ENCODE results near the gene PF4V1.
A peak's percentile ranks its signal among the peaks of the same experiment; 100 is the strongest.

The PF4V1 gene

DNA sequence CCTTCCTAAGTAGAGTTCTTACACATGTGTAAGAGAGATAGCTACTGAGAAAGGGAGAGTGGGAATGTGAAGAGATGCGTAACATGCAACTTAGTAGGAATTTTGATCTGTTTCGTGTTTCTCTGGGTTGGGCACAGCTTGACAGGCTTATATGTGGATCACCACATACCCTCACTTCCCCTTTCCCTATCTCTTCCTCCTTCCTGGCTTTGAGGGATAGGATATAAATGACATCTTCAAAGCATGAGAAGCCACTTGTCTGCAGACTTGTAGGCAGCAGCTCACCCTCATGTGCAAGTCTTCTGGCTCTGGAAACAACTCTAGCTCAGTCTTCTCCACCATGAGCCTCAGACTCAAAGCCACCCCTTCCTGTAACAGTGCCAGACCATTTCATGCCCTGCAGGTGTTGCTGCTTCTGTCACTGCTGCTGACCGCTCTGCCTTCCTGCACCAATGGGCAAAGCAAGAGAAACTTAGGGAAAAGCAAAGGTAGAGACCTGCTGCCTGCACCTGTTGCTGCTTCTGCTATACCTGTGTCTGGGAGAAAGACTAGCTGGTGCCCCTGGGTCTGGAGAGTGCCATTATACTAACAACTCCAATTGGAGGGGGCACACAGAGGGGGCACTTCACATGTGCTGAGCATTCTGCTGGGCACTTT is 5.4 kb upstream of the PF4V1 start:
- no peak for FAIRE-seq

DNA sequence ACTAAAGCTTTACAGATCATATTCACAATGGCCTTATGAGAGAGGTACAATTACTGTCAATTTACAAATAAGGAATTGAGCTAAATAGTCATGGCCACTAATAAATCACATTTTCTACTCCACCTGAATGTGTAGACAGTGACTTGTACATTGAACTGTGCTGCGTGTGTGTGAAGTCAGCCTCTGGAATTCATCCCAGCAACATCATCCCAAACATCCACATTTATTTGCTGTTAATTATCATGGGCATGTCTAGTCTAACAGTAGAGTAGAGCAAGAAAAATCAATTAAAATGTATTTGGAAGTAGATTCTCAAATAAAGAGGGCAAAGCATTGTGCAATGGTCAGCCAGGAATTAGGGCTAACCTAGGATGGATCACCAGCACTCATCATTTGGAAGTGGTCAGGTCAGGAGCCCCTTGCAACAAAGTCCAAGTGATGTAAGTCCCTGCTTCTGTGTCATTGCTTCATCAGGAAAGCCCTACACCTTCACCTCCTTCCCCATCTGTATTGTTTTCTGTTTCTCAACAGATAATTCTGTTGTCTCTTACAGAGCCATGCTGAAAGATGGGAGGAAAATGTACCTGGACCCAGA is 4.8 kb upstream of the PF4V1 start:
- FAIRE-seq = no peak

DNA sequence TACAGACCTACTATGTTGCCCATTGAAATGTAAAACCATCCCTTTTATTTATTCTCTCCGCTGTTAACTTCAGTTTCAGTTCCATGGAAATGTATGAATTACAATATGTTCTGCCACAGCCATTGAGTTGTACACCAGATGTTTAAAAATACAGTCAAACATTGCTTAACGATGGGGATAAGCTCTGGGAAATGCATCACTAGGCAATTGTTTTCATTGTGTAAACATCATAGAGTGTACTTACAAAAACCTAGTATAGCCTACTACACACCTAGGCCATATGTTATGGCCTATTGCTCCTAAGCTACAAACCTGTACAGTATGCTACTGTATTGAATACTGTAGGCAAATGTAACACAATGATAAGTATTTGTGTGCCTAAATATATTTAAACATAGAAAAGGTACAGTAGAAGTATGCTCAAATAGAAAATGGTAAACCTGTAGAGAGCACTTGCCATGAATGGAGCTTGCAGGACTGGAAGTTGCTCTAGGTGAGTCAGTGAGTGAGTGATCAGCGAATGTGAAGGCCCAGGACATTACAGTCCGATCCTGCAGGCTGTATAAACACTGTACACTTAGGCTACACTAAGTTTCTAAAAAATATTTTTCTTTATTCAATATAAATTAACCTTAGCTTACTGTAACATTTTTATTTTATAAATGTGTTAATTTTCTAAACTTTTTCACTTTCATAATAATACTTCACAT is 2.7 kb upstream of the PF4V1 start:
- FAIRE-seq = no peak

DNA sequence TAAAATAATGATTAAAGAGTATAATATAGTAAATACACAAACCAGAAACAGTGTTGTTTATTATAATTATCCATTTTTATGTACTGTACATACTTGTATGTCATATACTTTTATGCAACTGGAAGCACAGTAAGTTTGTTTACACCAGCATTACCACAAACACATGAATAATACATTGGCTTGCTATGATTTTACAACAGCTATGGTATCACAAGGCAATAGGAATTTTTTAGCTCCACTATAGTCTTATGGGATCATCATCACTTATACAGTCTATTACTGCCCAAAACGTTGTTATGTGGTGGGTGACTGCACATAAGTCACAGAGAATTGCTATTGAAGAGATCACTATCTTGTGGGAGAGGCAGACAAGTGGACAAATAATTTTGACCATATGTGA is 1.8 kb upstream of the PF4V1 start:
- no peak for FAIRE-seq

DNA sequence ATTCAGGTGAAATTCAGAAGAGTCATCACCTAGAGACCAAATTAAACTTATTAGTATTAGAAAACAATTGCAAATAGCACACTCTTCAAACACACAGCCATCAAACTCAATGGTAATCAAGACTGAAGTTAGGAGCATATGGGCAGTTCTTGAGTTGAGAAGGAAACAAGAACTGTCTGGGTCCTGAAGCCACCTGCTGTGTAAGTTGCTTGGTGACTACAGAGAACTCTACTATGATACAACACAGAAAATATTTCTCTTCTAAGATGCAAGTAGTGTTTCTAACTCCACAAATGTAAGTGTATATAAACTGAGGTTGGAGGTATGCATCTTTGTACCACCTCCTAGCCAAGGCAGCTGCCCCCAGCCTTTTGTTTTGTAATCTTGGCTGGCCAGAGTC is 325 bp upstream of the PF4V1 start:
- no peak for FAIRE-seq

DNA sequence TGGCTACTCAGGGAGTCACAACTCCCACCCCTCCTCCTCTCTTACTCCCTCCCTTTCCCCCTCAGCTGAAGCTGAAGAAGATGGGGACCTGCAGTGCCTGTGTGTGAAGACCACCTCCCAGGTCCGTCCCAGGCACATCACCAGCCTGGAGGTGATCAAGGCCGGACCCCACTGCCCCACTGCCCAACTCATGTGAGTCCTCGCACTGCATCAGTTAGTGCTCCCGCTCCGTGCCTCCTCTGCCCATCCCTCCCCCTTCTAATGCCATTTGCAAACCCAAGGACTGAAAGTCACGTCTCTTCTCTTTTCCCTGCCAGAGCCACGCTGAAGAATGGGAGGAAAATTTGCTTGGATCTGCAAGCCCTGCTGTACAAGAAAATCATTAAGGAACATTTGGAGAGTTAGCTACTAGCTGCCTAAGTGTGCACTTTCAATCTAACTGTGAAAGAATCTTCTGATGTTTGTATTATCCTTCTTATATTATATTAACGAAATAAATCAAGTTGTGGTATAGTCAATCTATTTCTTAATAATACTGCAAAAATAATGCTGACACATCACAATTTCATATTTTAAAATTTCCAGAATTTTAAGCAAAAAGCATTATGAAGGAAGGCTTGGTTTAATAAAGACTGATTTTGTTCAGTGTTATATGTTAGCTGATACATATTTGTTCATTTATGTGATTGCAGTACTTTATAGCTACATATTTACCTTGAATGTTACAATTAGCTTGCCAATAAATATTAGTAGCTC is 800 bp downstream of the PF4V1 start:
- FAIRE-seq = no peak

DNA sequence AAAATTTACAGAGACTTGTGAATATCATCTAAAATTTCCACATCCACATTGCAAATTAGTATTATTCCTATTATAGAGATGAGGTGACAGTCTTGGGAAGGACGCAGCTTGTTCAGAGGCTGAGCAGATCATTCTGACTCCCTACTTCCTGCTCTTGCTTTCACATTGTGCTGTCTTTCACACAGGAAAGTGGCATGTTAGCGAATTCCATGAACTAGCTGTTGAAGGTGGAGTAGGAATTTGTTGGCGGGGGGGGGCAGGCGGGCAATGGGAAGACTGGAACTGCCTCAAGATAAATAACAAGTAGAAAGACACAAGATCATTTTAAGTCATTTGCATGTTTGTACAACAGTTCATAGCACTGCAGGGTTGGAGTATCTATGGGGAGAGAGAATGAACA is 2.3 kb downstream of the PF4V1 start:
- no peak for FAIRE-seq

DNA sequence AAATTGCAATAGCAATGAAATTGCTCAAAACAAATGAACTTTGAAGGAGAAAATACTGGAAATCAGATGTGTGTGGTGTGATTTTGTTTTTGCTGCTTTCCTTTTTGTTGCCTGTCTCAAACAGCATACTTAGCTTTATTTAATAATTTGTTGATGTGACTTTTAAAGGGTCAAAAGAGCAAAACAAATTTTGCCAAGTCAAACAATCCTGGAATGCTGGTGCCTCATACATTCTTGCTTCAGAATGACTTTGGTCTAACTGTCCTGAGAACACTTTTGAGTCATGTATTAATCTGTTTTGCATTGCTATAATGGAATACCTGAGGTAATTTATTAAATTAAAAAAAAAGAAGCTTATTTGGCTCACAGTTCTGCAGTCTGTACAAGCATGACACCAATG is 3.4 kb downstream of the PF4V1 start:
- peak; percentile 4 for FAIRE-seq

DNA sequence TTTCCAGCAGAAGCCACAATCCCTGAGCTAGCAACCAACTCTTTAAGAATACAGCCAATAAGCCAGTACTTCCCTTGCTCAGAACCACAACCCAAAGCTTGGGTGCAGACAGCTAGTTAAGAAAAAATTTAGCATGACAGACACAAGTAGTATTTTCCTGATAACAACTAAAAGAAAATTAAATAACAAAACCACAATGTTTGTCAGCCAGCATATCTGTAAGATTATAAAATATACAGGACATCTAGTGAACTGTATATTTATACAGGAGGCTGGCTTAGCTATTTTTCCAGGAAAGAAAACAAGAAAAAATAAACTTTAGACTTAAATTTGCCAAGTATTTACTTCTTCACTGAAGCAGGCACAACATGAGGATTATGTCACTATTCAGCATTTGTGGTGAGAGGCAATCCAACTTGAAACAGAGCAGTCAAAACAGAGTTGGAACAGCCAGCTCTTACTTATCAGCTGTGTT is 6.6 kb downstream of the PF4V1 start:
- no peak for FAIRE-seq

DNA sequence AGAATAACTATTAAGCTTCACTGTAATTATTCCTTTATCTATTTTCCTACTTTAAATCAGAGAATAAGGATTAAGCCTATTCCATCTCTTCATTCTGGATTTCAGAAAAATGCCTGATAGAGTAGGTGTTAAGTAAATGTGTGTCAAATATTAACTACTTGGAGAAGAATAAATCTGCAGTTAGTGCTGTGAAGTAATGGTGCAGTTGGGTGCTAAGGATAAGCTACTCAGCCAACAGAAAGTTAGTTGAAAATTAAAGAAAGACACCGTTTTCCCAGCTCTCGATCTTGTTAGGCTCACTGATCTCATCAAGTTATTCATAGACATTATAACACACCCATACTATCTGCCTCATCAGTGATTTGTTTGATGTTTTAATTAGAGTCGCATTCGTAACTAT is 7.1 kb downstream of the PF4V1 start:
- FAIRE-seq = no peak

DNA sequence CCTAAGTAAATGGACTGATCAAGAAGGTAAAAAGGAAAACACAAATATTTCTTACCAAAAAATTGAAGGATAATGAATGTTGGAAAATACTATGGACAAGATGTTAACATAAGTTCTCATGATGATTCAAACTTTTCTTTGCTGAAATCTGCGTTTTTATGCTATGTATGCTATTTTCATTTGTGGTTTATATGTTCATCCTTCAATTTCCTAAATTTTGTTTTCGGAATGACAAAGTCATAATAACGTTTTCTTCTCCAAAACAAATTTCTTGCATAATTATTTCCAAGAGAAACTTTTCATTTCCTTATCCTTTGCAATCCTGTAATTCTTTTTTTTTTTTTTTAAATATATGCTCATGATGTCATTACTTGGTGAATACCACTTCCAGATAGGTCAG is 7.8 kb downstream of the PF4V1 start:
- FAIRE-seq = no peak

DNA sequence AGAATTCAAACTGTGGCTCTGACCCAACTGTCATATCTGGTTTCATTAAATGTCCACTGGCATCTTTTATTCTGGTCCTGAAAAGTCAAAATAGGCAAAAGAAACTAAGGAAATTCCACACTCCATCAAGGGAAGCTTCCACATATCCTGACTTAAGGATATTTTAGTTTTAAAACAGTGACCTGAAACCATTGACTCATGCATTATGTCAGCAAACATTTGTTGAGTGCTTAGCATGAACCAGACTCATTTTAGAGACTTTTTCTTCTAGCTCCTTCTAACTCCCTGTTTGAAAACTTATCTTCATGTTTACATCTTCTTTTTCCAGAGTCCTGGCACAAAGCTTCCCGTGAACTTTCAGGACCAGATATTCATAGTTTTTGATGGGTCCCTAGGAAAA is 9.2 kb downstream of the PF4V1 start:
- no peak for FAIRE-seq

DNA sequence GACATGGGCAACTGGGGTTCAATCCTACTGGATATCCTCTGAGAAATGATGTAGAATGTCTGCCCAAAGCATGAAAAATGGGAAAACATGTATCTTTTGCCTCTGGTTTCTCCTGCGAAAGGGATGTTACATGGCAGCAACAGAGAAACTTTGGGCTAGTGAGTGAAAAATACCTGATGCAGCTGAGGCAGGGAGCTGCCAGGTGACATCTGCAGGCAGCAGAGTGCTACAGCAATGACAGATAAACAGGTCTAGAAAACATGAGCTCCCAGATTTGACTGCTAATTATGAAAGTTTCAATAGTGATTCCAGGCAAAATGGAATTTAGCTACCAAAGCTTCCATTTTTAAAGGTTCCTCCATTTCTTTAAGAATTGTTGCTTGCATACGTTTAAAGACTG is 11.3 kb downstream of the PF4V1 start:
- FAIRE-seq = no peak

DNA sequence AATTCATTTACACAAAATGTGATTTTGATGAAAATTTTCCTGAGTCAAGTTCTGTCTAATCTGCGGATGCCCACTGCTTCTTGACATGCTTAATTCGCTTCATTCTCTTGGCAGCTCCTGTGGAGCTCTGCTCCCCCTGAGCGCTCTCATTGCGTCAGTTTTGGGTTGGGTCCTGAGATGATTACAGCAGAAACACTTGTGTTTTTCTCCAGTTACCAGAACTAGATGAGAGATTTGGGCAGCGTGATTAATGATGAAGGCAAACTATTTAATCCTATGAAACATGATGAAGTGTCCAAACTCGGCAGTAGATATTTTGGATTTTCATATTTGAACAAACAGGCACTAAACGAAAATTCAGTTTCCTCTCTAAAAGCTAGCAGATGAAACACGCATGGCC is 11.9 kb downstream of the PF4V1 start:
- no peak for FAIRE-seq

DNA sequence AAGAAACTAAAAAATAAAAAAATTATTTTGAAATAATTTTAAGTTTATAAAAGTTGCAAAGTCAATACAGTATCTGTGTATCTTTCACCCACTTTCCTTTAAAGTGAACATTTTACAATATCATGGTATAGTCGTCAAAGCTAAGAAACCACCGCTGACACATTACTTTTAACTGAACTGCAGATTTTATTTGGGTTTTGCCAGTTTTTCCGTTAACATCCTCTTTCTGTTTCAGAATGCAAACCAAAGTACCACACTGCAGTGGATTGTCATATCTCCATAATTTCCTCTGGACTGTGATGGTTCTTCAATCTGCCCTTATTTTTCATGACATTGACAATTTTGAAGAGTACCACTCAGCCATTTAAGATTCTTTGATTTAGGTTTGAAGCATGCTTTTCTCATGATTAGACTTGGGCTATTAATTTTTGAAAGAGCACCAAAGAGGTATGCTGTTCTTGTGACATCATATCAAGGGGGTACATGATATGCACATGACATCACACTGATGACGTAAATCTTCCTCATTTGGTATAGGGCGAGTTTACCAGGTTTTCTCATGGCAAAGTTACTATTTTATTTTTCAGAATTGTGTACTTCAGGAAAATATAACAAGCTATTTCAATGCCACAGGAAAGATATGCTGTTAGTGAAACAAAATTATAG is 12.5 kb downstream of the PF4V1 start:
- FAIRE-seq = peak; percentile 31

DNA sequence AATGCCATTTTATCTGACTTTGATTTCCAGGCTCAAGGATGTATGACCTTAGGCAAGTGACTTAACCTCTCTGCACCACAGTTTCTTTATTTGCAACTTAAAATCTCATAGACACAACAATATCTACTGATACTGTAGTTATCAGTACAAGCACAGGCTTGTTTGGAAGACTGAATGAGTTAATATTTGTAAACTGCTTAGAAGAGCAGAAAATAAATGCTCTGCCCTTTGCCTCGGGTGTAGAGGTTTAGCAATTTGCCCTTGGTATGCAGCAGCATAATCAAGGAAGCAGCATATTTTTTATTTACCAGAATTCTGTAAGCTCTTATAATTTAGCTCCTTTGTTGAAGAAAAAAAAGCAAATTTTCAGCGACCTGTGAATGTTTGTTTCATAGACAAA is 13.2 kb downstream of the PF4V1 start:
- FAIRE-seq = no peak

DNA sequence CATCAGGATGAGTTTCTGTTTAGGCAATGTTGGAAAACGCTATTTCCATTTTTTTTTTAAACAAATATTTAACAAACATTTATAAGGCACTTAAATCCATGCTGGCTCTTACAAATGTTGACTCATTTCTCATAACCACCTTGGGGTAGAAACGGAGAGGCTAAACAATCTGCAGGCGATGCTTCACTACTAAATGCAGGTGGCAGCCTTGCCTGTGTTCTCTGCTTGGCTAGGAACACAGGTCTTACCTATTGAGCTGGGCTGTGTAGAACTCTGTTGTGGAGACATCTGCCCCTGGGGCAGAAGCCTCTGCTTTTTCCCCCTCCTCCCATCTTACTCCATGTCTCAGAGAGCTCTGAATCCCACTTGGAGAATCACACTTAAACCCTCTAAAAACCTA is 14.7 kb downstream of the PF4V1 start:
- no peak for FAIRE-seq

DNA sequence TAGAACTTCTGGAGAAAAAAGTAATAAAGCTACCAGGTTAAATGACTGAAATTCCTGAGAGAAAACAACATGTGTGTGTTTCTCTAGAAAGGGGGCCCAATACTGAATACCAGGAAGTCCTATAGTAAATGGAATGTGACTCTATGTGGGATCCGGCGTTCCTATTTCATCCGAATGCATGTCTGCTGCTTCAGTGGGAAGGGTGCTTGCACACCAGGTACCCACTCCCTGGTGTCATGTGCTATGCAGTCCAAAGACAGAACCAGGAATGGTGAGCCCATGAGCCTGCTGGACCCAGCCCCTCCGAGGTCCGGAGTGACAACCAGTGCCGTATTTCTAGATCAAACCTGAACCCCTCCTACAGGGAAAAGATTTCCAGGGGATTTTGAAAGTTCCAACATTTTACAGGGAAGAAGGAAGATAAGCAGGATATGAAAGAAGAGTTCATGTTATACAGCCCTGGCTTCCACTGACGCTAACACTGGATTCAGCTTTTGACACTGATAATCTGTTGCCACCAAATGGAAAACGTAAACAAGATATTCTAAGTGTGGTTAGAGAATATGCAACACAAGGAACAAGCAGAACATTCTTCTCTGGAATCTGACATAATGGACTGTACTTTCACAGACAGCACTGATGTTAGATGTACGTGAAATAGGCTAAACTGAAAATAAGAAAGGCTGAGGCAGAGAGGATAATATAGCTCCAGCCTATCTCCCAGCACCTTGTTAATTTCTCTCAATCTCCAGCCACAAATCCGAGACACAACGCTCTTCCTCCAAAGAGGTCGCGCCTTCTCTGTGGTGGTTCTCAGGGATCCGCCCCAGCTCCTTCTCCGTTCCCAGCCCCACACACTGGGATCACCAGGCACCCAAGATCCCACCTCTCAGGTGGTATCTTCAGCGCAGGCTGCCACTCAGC is 15.4 kb downstream of the PF4V1 start:
- FAIRE-seq = no peak

DNA sequence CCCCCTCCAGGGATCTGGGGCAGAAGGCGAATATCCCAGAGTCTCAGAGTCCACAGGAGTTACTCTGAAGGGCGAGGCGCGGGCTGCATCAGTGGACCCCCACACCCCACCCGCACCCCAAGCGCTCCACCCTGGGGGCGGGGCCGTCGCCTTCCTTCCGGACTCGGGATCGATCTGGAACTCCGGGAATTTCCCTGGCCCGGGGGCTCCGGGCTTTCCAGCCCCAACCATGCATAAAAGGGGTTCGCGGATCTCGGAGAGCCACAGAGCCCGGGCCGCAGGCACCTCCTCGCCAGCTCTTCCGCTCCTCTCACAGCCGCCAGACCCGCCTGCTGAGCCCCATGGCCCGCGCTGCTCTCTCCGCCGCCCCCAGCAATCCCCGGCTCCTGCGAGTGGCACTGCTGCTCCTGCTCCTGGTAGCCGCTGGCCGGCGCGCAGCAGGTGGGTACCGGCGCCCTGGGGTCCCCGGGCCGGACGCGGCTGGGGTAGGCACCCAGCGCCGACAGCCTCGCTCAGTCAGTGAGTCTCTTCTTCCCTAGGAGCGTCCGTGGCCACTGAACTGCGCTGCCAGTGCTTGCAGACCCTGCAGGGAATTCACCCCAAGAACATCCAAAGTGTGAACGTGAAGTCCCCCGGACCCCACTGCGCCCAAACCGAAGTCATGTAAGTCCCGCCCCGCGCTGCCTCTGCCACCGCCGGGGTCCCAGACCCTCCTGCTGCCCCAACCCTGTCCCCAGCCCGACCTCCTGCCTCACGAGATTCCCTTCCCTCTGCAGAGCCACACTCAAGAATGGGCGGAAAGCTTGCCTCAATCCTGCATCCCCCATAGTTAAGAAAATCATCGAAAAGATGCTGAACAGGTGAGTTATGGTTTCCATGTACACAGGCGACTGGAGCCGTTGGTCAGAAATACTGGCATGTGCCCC is 16.3 kb downstream of the PF4V1 start, which contains the start of gene CXCL1:
TSS of gene CXCL1 (plus strand) at position 264 of the 926 bp plus-strand sequence. CDS start at position 342, 78 bp downstream.
- no peak for FAIRE-seq

DNA sequence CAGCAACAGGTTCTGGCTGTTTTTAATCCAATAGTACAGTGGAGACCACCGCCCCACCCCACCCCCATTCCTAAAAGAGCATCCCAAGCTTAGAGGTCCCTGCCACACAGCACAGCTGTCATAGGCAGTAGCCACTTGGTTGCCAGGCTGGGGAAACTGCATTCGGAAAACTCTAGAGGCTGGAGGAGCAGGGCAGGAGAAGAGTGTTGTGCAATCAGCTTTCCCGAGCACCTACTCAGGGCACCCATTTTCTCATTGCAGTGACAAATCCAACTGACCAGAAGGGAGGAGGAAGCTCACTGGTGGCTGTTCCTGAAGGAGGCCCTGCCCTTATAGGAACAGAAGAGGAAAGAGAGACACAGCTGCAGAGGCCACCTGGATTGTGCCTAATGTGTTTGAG is 17.2 kb downstream of the PF4V1 start:
- no peak for FAIRE-seq

DNA sequence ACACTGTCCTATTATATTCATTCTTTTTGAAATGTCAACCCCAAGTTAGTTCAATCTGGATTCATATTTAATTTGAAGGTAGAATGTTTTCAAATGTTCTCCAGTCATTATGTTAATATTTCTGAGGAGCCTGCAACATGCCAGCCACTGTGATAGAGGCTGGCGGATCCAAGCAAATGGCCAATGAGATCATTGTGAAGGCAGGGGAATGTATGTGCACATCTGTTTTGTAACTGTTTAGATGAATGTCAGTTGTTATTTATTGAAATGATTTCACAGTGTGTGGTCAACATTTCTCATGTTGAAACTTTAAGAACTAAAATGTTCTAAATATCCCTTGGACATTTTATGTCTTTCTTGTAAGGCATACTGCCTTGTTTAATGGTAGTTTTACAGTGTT is 17.7 kb downstream of the PF4V1 start:
- FAIRE-seq = peak; percentile 83
